ENCODE measurements around the gene TELO2.

The TELO2 gene

GRCh38 chr16:1456951-1457350 lies 36.2 kb upstream of the TELO2 start:
- no peak overlapping the region for H2AK5ac ChIP-seq (ENCODE audit: low read length)
- no CpG with 5 or more reads among the region's 16 CpGs for WGBS (ENCODE audit: extremely low coverage, insufficient coverage, insufficient read length)
- no peak overlapping the region for H3K27ac ChIP-seq (ENCODE audit: low read depth, low read length)
- H3K4me1 ChIP-seq (ENCODE audit: control insufficient read depth in 1 of 2, insufficient read depth in 2 of 2, low read length in 2 of 2), result peaks cover 5 to 6% of the 10 kb centered on the region in 2 experiments
- no peak overlapping the region for H3K9ac ChIP-seq (ENCODE audit: low read length)
- no peak overlapping the region for H3K4ac ChIP-seq (ENCODE audit: low read depth, low read length)
- H2BK120ac ChIP-seq (ENCODE audit: insufficient read depth, low read length, poor library complexity), result no peak overlapping the region
- H3K4me3 ChIP-seq (ENCODE audit: low read depth, low read length), result no peak overlapping the region
- H3K27me3 ChIP-seq (ENCODE audit: insufficient read depth, low read length), result no peaks in the 10 kb centered on the region
- no peak overlapping the region for H3K4me2 ChIP-seq (ENCODE audit: low read length)
- no peak overlapping the region for H3K14ac ChIP-seq (ENCODE audit: low read length)
- no peak overlapping the region for H2AFZ ChIP-seq (ENCODE audit: insufficient read depth, low read length, poor library complexity)
- H3K18ac ChIP-seq (ENCODE audit: low read length), result no peak overlapping the region
- no peaks in the 10 kb centered on the region for H3K9me3 ChIP-seq (ENCODE audit: insufficient read depth, low read depth, low read length)
- peaks cover 78 to 80% of the 10 kb centered on the region in 2 experiments for H3K36me3 ChIP-seq (ENCODE audit: control insufficient read depth in 1 of 2, insufficient read depth in 2 of 2, low read length in 2 of 2)
- no peak overlapping the region for H4K12ac ChIP-seq (ENCODE audit: low read depth, low read length)
- no peak overlapping the region for H2BK5ac ChIP-seq (ENCODE audit: low read depth, low read length, poor library complexity)
- no peak overlapping the region for H4K8ac ChIP-seq (ENCODE audit: low read depth, low read length)
- no peak overlapping the region for H4K91ac ChIP-seq (ENCODE audit: low read depth, low read length)
- H3K79me2 ChIP-seq (ENCODE audit: control insufficient read depth, insufficient read depth, low read length, poor library complexity), result no peaks in the 10 kb centered on the region
- H3K79me1 ChIP-seq (ENCODE audit: low read length), result no peaks in the 10 kb centered on the region
- H3K23ac ChIP-seq (ENCODE audit: low read length), result no peak overlapping the region
- H2BK12ac ChIP-seq (ENCODE audit: low read length), result no peak overlapping the region
- DNase-seq, result no peak

- Histone ChIP-seq H3K4me1 (ENCODE audit: control insufficient read depth in 1 of 2, insufficient read depth in 2 of 2, low read length in 2 of 2) (peaks cover 5 to 6% of the 10 kb centered on the region in 2 experiments), H3K79me1 (ENCODE audit: low read length) (no peaks in the 10 kb centered on the region), H3K79me2 (ENCODE audit: control insufficient read depth, insufficient read depth, low read length, poor library complexity) (no peaks in the 10 kb centered on the region), H2AFZ (ENCODE audit: insufficient read depth, low read length, poor library complexity) (no peak overlapping the region), H4K91ac (ENCODE audit: low read depth, low read length) (no peak overlapping the region), H3K36me3 (ENCODE audit: control insufficient read depth in 1 of 2, insufficient read depth in 2 of 2, low read length in 2 of 2) (peaks cover 71 to 73% of the 10 kb centered on the region in 2 experiments), H3K27ac (ENCODE audit: low read depth, low read length) (no peak overlapping the region), H3K4me2 (ENCODE audit: low read length) (no peak overlapping the region), H3K9ac (ENCODE audit: low read length) (no peak overlapping the region), H2BK120ac (ENCODE audit: insufficient read depth, low read length, poor library complexity) (no peak overlapping the region), H2AK5ac (ENCODE audit: low read length) (no peak overlapping the region), H3K27me3 (ENCODE audit: insufficient read depth, low read length) (no peaks in the 10 kb centered on the region), H2BK5ac (ENCODE audit: low read depth, low read length, poor library complexity) (no peak overlapping the region), H4K12ac (ENCODE audit: low read depth, low read length) (no peak overlapping the region), H3K4me3 (ENCODE audit: low read depth, low read length) (no peak overlapping the region), H4K8ac (ENCODE audit: low read depth, low read length) (no peak overlapping the region), H3K4ac (ENCODE audit: low read depth, low read length) (no peak overlapping the region), H3K18ac (ENCODE audit: low read length) (no peak overlapping the region), H3K9me3 (ENCODE audit: insufficient read depth, low read depth, low read length) (no peaks in the 10 kb centered on the region), H3K14ac (ENCODE audit: low read length) (no peak overlapping the region), H3K23ac (ENCODE audit: low read length) (no peak overlapping the region), H2BK12ac (ENCODE audit: low read length) (no peak overlapping the region)
- no CpG with 5 or more reads among the region's 42 CpGs for WGBS (ENCODE audit: extremely low coverage, insufficient coverage, insufficient read length)
- DNase-seq, result no peak
Observed at GRCh38 chr16:1457489-1458245, 35.5 kb upstream of the TELO2 start.

- H2AK5ac ChIP-seq (ENCODE audit: low read length), result no peak overlapping the region
- DNase-seq, result no peak
- H3K27me3 ChIP-seq (ENCODE audit: insufficient read depth, low read length), result no peaks in the 10 kb centered on the region
- H3K4ac ChIP-seq (ENCODE audit: low read depth, low read length), result no peak overlapping the region
- H3K79me2 ChIP-seq (ENCODE audit: control insufficient read depth, insufficient read depth, low read length, poor library complexity), result no peaks in the 10 kb centered on the region
- H3K36me3 ChIP-seq (ENCODE audit: control insufficient read depth in 1 of 2, insufficient read depth in 2 of 2, low read length in 2 of 2), result peaks cover 67 to 68% of the 10 kb centered on the region in 2 experiments
- H3K18ac ChIP-seq (ENCODE audit: low read length), result no peak overlapping the region
- H2BK12ac ChIP-seq (ENCODE audit: low read length), result no peak overlapping the region
- H4K91ac ChIP-seq (ENCODE audit: low read depth, low read length), result no peak overlapping the region
- H3K9ac ChIP-seq (ENCODE audit: low read length), result no peak overlapping the region
- no peak overlapping the region for H4K12ac ChIP-seq (ENCODE audit: low read depth, low read length)
- H3K14ac ChIP-seq (ENCODE audit: low read length), result no peak overlapping the region
- H4K8ac ChIP-seq (ENCODE audit: low read depth, low read length), result no peak overlapping the region
- no peak overlapping the region for H2BK120ac ChIP-seq (ENCODE audit: insufficient read depth, low read length, poor library complexity)
- no peak overlapping the region for H3K27ac ChIP-seq (ENCODE audit: low read depth, low read length)
- no peaks in the 10 kb centered on the region for H3K79me1 ChIP-seq (ENCODE audit: low read length)
- peaks cover 5 to 6% of the 10 kb centered on the region in 2 experiments for H3K4me1 ChIP-seq (ENCODE audit: control insufficient read depth in 1 of 2, insufficient read depth in 2 of 2, low read length in 2 of 2)
- no peak overlapping the region for H2BK5ac ChIP-seq (ENCODE audit: low read depth, low read length, poor library complexity)
- H3K23ac ChIP-seq (ENCODE audit: low read length), result no peak overlapping the region
- no peak overlapping the region for H2AFZ ChIP-seq (ENCODE audit: insufficient read depth, low read length, poor library complexity)
- WGBS (ENCODE audit: extremely low coverage, insufficient coverage, insufficient read length), result no CpG with 5 or more reads among the region's 26 CpGs
- no peaks in the 10 kb centered on the region for H3K9me3 ChIP-seq (ENCODE audit: insufficient read depth, low read depth, low read length)
- H3K4me3 ChIP-seq (ENCODE audit: low read depth, low read length), result peak overlapping the region; percentile 30
- H3K4me2 ChIP-seq (ENCODE audit: low read length), result no peak overlapping the region
Observed at GRCh38 chr16:1458336-1458976, 34.7 kb upstream of the TELO2 start.

- peaks cover 62 to 63% of the 10 kb centered on the region in 2 experiments for H3K36me3 ChIP-seq (ENCODE audit: control insufficient read depth in 1 of 2, insufficient read depth in 2 of 2, low read length in 2 of 2)
- no peaks in the 10 kb centered on the region for H3K79me1 ChIP-seq (ENCODE audit: low read length)
- no peak overlapping the region for H2AK5ac ChIP-seq (ENCODE audit: low read length)
- H3K23ac ChIP-seq (ENCODE audit: low read length), result no peak overlapping the region
- H4K91ac ChIP-seq (ENCODE audit: low read depth, low read length), result no peak overlapping the region
- H3K4ac ChIP-seq (ENCODE audit: low read depth, low read length), result no peak overlapping the region
- no peak overlapping the region for H3K4me2 ChIP-seq (ENCODE audit: low read length)
- no peak overlapping the region for H3K18ac ChIP-seq (ENCODE audit: low read length)
- no peaks in the 10 kb centered on the region for H3K9me3 ChIP-seq (ENCODE audit: insufficient read depth, low read depth, low read length)
- H3K4me1 ChIP-seq (ENCODE audit: control insufficient read depth in 1 of 2, insufficient read depth in 2 of 2, low read length in 2 of 2), result peaks cover 5 to 6% of the 10 kb centered on the region in 2 experiments
- H2BK12ac ChIP-seq (ENCODE audit: low read length), result no peak overlapping the region
- no peak overlapping the region for H4K8ac ChIP-seq (ENCODE audit: low read depth, low read length)
- no peak overlapping the region for H3K4me3 ChIP-seq (ENCODE audit: low read depth, low read length)
- no peak overlapping the region for H3K27ac ChIP-seq (ENCODE audit: low read depth, low read length)
- H4K12ac ChIP-seq (ENCODE audit: low read depth, low read length), result no peak overlapping the region
- H2BK120ac ChIP-seq (ENCODE audit: insufficient read depth, low read length, poor library complexity), result no peak overlapping the region
- WGBS (ENCODE audit: extremely low coverage, insufficient coverage, insufficient read length), result no CpG with 5 or more reads among the region's 14 CpGs
- H2AFZ ChIP-seq (ENCODE audit: insufficient read depth, low read length, poor library complexity), result no peak overlapping the region
- no peaks in the 10 kb centered on the region for H3K27me3 ChIP-seq (ENCODE audit: insufficient read depth, low read length)
- H2BK5ac ChIP-seq (ENCODE audit: low read depth, low read length, poor library complexity), result no peak overlapping the region
- H3K9ac ChIP-seq (ENCODE audit: low read length), result no peak overlapping the region
- no peak overlapping the region for H3K14ac ChIP-seq (ENCODE audit: low read length)
- no peaks in the 10 kb centered on the region for H3K79me2 ChIP-seq (ENCODE audit: control insufficient read depth, insufficient read depth, low read length, poor library complexity)
- no peak for DNase-seq
Observed at GRCh38 chr16:1458977-1459341, 34.2 kb upstream of the TELO2 start.
